Neural cell (in vitro differentiated cells): ENCODE results near the gene HNRNPCL1. TPM values are rescaled to one million over a fixed set of nuclear protein-coding genes. Genes with fewer than 3 reads are reported as not detected.

ENCODE experiments used
- H2AFZ ChIP-seq: fragments of 200-600, 300-800 bp; sonication (generic), shearing (Covaris generic); 2 replicates; pipeline ENCODE4 v1.6.0; 2014; ENCODE audit warnings: low read depth, mild to moderate bottlenecking, antibody characterized with exemption, low read length, moderate library complexity
- H3F3A ChIP-seq: fragments of 200-600 bp; shearing (Covaris generic); 2 replicates; pipeline ENCODE4 v1.6.1; 2016; ENCODE audit warnings: mild to moderate bottlenecking, moderate library complexity, mixed read lengths, antibody characterized with exemption, low read length; ENCODE audit not compliant: insufficient read depth, poor library complexity, severe bottlenecking
- H3K27ac ChIP-seq: fragments of 200-600, 300-800 bp; sonication (generic), shearing (Covaris generic); 2 replicates; pipeline ENCODE4 v1.5.1; 2014; ENCODE audit warnings: mild to moderate bottlenecking, low read length, moderate library complexity
- H3K27me3 ChIP-seq: fragments of 300-800, 200-600 bp; sonication (generic), shearing (Covaris generic); 2 replicates; pipeline ENCODE4 v1.6.0; 2014; ENCODE audit warnings: mild to moderate bottlenecking, low read depth, low read length, moderate library complexity; ENCODE audit not compliant: insufficient read depth
- H3K36me3 ChIP-seq: fragments of 300-800, 200-600 bp; sonication (generic), shearing (Covaris generic); 2 replicates; pipeline ENCODE4 v1.5.1; 2014; ENCODE audit warnings: mild to moderate bottlenecking, antibody characterized with exemption, low read length, moderate library complexity; ENCODE audit not compliant: insufficient read depth
- H3K4me2 ChIP-seq: fragments of 300-800, 200-600 bp; sonication (generic), shearing (Covaris generic); 2 replicates; pipeline ENCODE4 v1.6.0; 2014; ENCODE audit warnings: mild to moderate bottlenecking, low read length
- H3K4me3 ChIP-seq: fragments of 300-800, 200-600 bp; sonication (generic), shearing (Covaris generic); 2 replicates; pipeline ENCODE4 v1.5.1; 2014; ENCODE audit warnings: mild to moderate bottlenecking, low read length, moderate library complexity
- H3K79me2 ChIP-seq: fragments of 200-600 bp; shearing (Covaris generic); replicated peaks from 2 replicates; pipeline ENCODE4 v1.6.0; 2014; ENCODE audit warnings: mild to moderate bottlenecking, low read length, moderate library complexity; ENCODE audit not compliant: insufficient read depth
- H3K9ac ChIP-seq: fragments of 300-800, 200-600 bp; sonication (generic), shearing (Covaris generic); 2 replicates; pipeline ENCODE4 v1.6.1; 2016; ENCODE audit warnings: mild to moderate bottlenecking, low read length, mixed read lengths
- H3K9me2 ChIP-seq: fragments of 200-600 bp; shearing (Covaris generic); 2 replicates; pipeline ENCODE4 v1.6.1; 2016; ENCODE audit warnings: mild to moderate bottlenecking, low read length, mixed read lengths; ENCODE audit not compliant: insufficient read depth
- H3K9me3 ChIP-seq: fragments of 200-600, 300-800 bp; sonication (generic), shearing (Covaris generic); 2 replicates; pipeline ENCODE4 v1.6.1; 2016; ENCODE audit warnings: mild to moderate bottlenecking, mixed run types, low read length, moderate library complexity, mixed read lengths
- H4K20me1 ChIP-seq: fragments of 200-600 bp; shearing (Covaris generic); 2 replicates; pipeline ENCODE4 v1.6.1; 2016; ENCODE audit warnings: mild to moderate bottlenecking, mixed run types; ENCODE audit not compliant: insufficient read depth
- EP300 ChIP-seq: fragments of 450-650 bp; conservative IDR thresholded peaks from 2 replicates; pipeline ENCODE4 v1.6.1; 2014; ENCODE audit warnings: antibody characterized with exemption, mild to moderate bottlenecking, moderate library complexity; ENCODE audit not compliant: poor library complexity, severe bottlenecking
- EZH2 ChIP-seq: fragments of 200-600, 300-800 bp; shearing (Covaris generic), sonication (generic); IDR thresholded peaks from 2 replicates; pipeline ENCODE4 v1.6.1; 2014; ENCODE audit warnings: antibody characterized with exemption, low read length, borderline replicate concordance, mild to moderate bottlenecking; ENCODE audit not compliant: insufficient read depth, poor library complexity, severe bottlenecking
- MXI1 ChIP-seq: fragments of 450-650 bp; conservative IDR thresholded peaks from 2 replicates; pipeline ENCODE4 v1.6.1; 2014; ENCODE audit warnings: antibody characterized with exemption, mild to moderate bottlenecking; ENCODE audit not compliant: poor library complexity, severe bottlenecking
- POLR2AphosphoS5 ChIP-seq: IDR thresholded peaks from 2 replicates; pipeline ENCODE4 v1.6.1; 2012
- RAD21 ChIP-seq: fragments of 450-650 bp; conservative IDR thresholded peaks from 2 replicates; pipeline ENCODE4 v1.6.1; 2014; ENCODE audit warnings: antibody characterized with exemption, mild to moderate bottlenecking, moderate library complexity
- SMC3 ChIP-seq: fragments of 450-650 bp; conservative IDR thresholded peaks from 2 replicates; pipeline ENCODE4 v1.6.1; 2014; ENCODE audit warnings: antibody characterized with exemption, mild to moderate bottlenecking, moderate library complexity; ENCODE audit not compliant: poor library complexity
- TAF1 ChIP-seq: IDR thresholded peaks from 2 replicates; pipeline ENCODE4 v1.6.1; 2012; ENCODE audit warnings: low read depth
- polyA plus RNA-seq: library from polyadenylated mRNA; depleted of rRNA; stranded (reverse); fragments of >200 nt; gene quantifications from 2 replicates; pipeline ENCODE4 v1.2.3, GENCODE V29; 2014
- TF ChIP-seq, protein P1 (sequence below): fragments of 450-650 bp; IDR thresholded peaks from 2 replicates; pipeline ENCODE4 v1.5.1; 2014; ENCODE audit warnings: antibody characterized with exemption, mild to moderate bottlenecking, moderate library complexity; ENCODE audit not compliant: poor library complexity, severe bottlenecking
- TF ChIP-seq, protein P2 (sequence below): IDR thresholded peaks from 2 replicates; pipeline ENCODE4 v1.6.1; 2012; ENCODE audit warnings: borderline replicate concordance

Gene HNRNPCL1
- polyA plus RNA-seq, 1 donor from 2014 or later: not detected

DNA sequence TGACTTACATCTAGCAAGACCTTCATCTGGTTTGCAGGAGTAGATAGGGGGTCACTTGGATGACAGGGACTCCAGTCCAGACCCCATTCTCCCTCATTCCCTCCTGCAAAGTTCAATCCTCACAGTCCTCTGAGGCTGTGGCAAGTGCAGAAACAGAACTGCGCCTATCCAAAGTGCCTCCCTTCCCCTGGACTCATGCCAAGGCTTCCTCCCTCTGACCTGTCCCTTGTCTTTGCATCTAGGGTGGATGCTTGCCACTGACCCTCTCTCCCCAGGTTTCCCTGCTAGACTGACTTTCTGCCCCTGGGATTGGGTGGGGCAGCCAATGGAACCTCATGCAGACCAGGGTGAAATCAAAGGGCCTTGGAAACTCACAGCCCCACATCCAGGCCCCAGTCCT is 38.6 kb downstream of the HNRNPCL1 start:
- Histone ChIP-seq H3K4me3 (no peak overlapping the region), H3K27ac (no peak overlapping the region), H3K9ac (no peak overlapping the region), H4K20me1 (no peaks in the 10 kb centered on the region), H3K9me3 (no peaks in the 10 kb centered on the region), H3F3A (no peaks in the 10 kb centered on the region), H3K79me2 (no peaks in the 10 kb centered on the region), H2AFZ (no peak overlapping the region), H3K4me2 (no peak overlapping the region), H3K9me2 (no peaks in the 10 kb centered on the region), H3K36me3 (no peaks in the 10 kb centered on the region), H3K27me3 (no peaks in the 10 kb centered on the region)
- TF ChIP-seq, protein P1, sequence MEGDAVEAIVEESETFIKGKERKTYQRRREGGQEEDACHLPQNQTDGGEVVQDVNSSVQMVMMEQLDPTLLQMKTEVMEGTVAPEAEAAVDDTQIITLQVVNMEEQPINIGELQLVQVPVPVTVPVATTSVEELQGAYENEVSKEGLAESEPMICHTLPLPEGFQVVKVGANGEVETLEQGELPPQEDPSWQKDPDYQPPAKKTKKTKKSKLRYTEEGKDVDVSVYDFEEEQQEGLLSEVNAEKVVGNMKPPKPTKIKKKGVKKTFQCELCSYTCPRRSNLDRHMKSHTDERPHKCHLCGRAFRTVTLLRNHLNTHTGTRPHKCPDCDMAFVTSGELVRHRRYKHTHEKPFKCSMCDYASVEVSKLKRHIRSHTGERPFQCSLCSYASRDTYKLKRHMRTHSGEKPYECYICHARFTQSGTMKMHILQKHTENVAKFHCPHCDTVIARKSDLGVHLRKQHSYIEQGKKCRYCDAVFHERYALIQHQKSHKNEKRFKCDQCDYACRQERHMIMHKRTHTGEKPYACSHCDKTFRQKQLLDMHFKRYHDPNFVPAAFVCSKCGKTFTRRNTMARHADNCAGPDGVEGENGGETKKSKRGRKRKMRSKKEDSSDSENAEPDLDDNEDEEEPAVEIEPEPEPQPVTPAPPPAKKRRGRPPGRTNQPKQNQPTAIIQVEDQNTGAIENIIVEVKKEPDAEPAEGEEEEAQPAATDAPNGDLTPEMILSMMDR: no peak
- no peak for TF ChIP-seq EP300

DNA sequence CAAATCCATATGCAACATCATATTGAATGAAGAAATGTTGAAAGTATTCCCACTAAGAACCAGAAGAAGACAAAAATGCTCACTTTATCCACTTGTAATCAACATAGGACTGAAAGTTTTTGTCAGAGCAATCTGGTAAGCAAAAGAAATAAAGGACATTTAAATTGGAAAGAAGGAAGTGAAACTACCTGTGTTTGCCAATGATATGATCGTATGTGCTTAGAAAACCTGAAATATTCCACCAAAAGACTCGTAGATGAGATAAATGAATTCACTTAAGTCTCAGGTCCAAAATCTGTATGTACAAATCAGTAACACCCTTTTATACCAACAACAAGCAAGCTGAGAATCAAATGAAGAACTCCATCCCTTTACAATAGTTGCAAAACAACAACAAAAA is 48.8 kb downstream of the HNRNPCL1 start:
- Histone ChIP-seq H3K36me3 (no peaks in the 10 kb centered on the region), H3K4me2 (no peak overlapping the region), H3K79me2 (no peaks in the 10 kb centered on the region), H3K4me3 (no peak overlapping the region), H3F3A (no peaks in the 10 kb centered on the region), H3K9me3 (no peaks in the 10 kb centered on the region), H3K9ac (no peak overlapping the region), H3K27me3 (no peaks in the 10 kb centered on the region), H3K9me2 (no peaks in the 10 kb centered on the region), H4K20me1 (no peaks in the 10 kb centered on the region), H2AFZ (no peak overlapping the region), H3K27ac (no peak overlapping the region)
- no peak for TF ChIP-seq EP300

DNA sequence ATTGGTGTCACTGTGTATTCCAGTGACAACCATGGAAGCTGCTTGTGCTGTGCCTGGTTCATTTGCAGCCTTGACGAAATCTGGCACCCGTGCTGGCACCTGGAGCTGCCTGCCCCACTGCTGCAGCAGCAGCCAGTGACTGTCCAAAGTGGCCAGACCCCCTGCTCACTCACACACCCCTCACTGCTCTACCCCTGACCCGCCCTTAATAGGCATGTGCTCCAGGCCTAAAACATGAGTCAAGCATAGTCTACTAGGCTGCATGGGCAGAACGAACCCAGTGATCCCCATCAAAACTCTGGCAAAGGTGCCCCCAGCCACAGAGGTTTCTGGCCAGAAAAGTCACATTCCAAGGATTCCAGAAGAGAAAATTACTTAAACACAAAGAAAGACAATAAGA is 49.6 kb downstream of the HNRNPCL1 start:
- Histone ChIP-seq H2AFZ (no peak overlapping the region), H3K27me3 (no peaks in the 10 kb centered on the region), H3K79me2 (no peaks in the 10 kb centered on the region), H4K20me1 (no peaks in the 10 kb centered on the region), H3K9me2 (no peaks in the 10 kb centered on the region), H3K4me3 (no peak overlapping the region), H3K27ac (no peak overlapping the region), H3K9ac (no peak overlapping the region), H3K4me2 (no peak overlapping the region), H3K9me3 (no peaks in the 10 kb centered on the region), H3K36me3 (no peaks in the 10 kb centered on the region), H3F3A (no peaks in the 10 kb centered on the region)
- TF ChIP-seq, protein P2, sequence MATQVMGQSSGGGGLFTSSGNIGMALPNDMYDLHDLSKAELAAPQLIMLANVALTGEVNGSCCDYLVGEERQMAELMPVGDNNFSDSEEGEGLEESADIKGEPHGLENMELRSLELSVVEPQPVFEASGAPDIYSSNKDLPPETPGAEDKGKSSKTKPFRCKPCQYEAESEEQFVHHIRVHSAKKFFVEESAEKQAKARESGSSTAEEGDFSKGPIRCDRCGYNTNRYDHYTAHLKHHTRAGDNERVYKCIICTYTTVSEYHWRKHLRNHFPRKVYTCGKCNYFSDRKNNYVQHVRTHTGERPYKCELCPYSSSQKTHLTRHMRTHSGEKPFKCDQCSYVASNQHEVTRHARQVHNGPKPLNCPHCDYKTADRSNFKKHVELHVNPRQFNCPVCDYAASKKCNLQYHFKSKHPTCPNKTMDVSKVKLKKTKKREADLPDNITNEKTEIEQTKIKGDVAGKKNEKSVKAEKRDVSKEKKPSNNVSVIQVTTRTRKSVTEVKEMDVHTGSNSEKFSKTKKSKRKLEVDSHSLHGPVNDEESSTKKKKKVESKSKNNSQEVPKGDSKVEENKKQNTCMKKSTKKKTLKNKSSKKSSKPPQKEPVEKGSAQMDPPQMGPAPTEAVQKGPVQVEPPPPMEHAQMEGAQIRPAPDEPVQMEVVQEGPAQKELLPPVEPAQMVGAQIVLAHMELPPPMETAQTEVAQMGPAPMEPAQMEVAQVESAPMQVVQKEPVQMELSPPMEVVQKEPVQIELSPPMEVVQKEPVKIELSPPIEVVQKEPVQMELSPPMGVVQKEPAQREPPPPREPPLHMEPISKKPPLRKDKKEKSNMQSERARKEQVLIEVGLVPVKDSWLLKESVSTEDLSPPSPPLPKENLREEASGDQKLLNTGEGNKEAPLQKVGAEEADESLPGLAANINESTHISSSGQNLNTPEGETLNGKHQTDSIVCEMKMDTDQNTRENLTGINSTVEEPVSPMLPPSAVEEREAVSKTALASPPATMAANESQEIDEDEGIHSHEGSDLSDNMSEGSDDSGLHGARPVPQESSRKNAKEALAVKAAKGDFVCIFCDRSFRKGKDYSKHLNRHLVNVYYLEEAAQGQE: no peak
- no peak for TF ChIP-seq EP300
- TF ChIP-seq, protein P1: no peak
- TF ChIP-seq SMC3: no peak
- no peak for TF ChIP-seq POLR2AphosphoS5
- TF ChIP-seq RAD21: no peak
- TF ChIP-seq TAF1: no peak
- TF ChIP-seq EZH2: no peak
- no peak for TF ChIP-seq MXI1
